Activated CD4-positive, alpha-beta T cell treated with anti-CD3 and anti-CD28 coated beads, Interleukin-2, amount 50 U/mL, for 24 hours (primary cell): ENCODE results near the gene EMC7.
A peak's percentile ranks its signal among the peaks of the same experiment; 100 is the strongest.

Source experiments
- DNase-seq, 2 donors: peaks; one replicate each; pipeline ENCODE4 v3.0.0-alpha.2; 2020; ENCODE audit warnings: low read depth in 1 of 2, low spot score in 1 of 2

Gene EMC7

GRCh38 chr15:34038871-34039789 is 62.5 kb downstream of the EMC7 start, which contains the start of gene AVEN:
TSS of gene AVEN (minus strand) at chr15:34039204. CDS start at chr15:34039046, 158 bp downstream.
- DNase-seq = peak; percentile 43 to 46

GRCh38 chr15:34038023-34038870 is 63.4 kb downstream of the EMC7 start:
- peak; percentile 57 for DNase-seq
